Measurements from ENCODE around the gene PHF19.
A peak's percentile ranks its signal among the peaks of the same experiment; 100 is the strongest.

Gene PHF19

GRCh38 chr9:120873512-120873911, 3.5 kb downstream of the PHF19 start:
- TF ChIP-seq EZH2 (IDR thresholded peaks at IDR 0.05) (no peak), FOXP2 (optimal IDR thresholded peaks at IDR 0.05; ENCODE audit: control extremely low read depth, extremely low read length, insufficient read depth) (no peak), POLR2AphosphoS5 (IDR thresholded peaks at IDR 0.05; ENCODE audit: borderline replicate concordance, low read depth, low read length) (no peak)
- Histone ChIP-seq H3K36me3 (ENCODE audit: insufficient read depth, low read length) (peaks cover 9% of the 10 kb centered on the region; the same call in 1 of the 2 replicates), H3K9me3 (ENCODE audit: low read depth, low read length) (no peaks in the 10 kb centered on the region), H3K9ac (ENCODE audit: insufficient read length) (no peak overlapping the region), H3K4me3 (no peak overlapping the region), H3K27ac (no peak overlapping the region)
- DNase-seq (ENCODE audit: low read depth, low spot score): no peak

- Histone ChIP-seq H3K27ac (no peak overlapping the region), H3K9ac (ENCODE audit: insufficient read length) (no peak overlapping the region)
These were observed 4.0 kb downstream of the PHF19 start for GRCh38 chr9:120872791-120873502.

GRCh38 chr9:120870206-120870605, 6.8 kb downstream of the PHF19 start:
- Histone ChIP-seq H3K9me3 (ENCODE audit: low read depth, low read length) (no peaks in the 10 kb centered on the region), H3K27ac (no peak overlapping the region), H3K4me3 (no peak overlapping the region), H3K36me3 (ENCODE audit: insufficient read depth, low read length) (peaks cover 9% of the 10 kb centered on the region; the same call in 1 of the 2 replicates), H3K9ac (ENCODE audit: insufficient read length) (no peak overlapping the region)
- TF ChIP-seq FOXP2 (optimal IDR thresholded peaks at IDR 0.05; ENCODE audit: control extremely low read depth, extremely low read length, insufficient read depth): no peak
- TF ChIP-seq POLR2AphosphoS5 (IDR thresholded peaks at IDR 0.05; ENCODE audit: borderline replicate concordance, low read depth, low read length): no peak
- TF ChIP-seq EZH2 (IDR thresholded peaks at IDR 0.05): no peak
- DNase-seq (ENCODE audit: low read depth, low spot score): no peak

More at GRCh38 chr9:120872791-120873502, 4.0 kb downstream of the PHF19 start:
- Histone ChIP-seq H3K36me3 (ENCODE audit: insufficient read depth, low read length) (peaks cover 9% of the 10 kb centered on the region; the same call in 1 of the 2 replicates), H3K9me3 (ENCODE audit: low read depth, low read length) (no peaks in the 10 kb centered on the region), H3K4me3 (no peak overlapping the region)
- no peak for DNase-seq (ENCODE audit: low read depth, low spot score)
- no peak for TF ChIP-seq POLR2AphosphoS5 (IDR thresholded peaks at IDR 0.05; ENCODE audit: borderline replicate concordance, low read depth, low read length)
- no peak for TF ChIP-seq FOXP2 (optimal IDR thresholded peaks at IDR 0.05; ENCODE audit: control extremely low read depth, extremely low read length, insufficient read depth)

GRCh38 chr9:120869726-120870125, 7.3 kb downstream of the PHF19 start:
- no peak for DNase-seq (ENCODE audit: low read depth, low spot score)
- TF ChIP-seq EZH2 (IDR thresholded peaks at IDR 0.05): no peak
- no peak for TF ChIP-seq FOXP2 (optimal IDR thresholded peaks at IDR 0.05; ENCODE audit: control extremely low read depth, extremely low read length, insufficient read depth)
- no peak for TF ChIP-seq POLR2AphosphoS5 (IDR thresholded peaks at IDR 0.05; ENCODE audit: borderline replicate concordance, low read depth, low read length)
- H3K4me3 ChIP-seq: no peak overlapping the region
- no peak overlapping the region for H3K9ac ChIP-seq (ENCODE audit: insufficient read length)
- peaks cover 9% of the 10 kb centered on the region; the same call in 1 of the 2 replicates for H3K36me3 ChIP-seq (ENCODE audit: insufficient read depth, low read length)
- no peaks in the 10 kb centered on the region for H3K9me3 ChIP-seq (ENCODE audit: low read depth, low read length)
- no peak overlapping the region for H3K27ac ChIP-seq

GRCh38 chr9:120869360-120869687, 7.7 kb downstream of the PHF19 start:
- Histone ChIP-seq H3K9me3 (ENCODE audit: low read depth, low read length) (no peaks in the 10 kb centered on the region), H3K4me3 (peak overlapping the region; percentile 72), H3K36me3 (ENCODE audit: insufficient read depth, low read length) (peaks cover 9% of the 10 kb centered on the region; the same call in 1 of the 2 replicates), H3K9ac (ENCODE audit: insufficient read length) (no peak overlapping the region), H3K27ac (no peak overlapping the region)
- DNase-seq (ENCODE audit: low read depth, low spot score): no peak
- TF ChIP-seq POLR2AphosphoS5 (IDR thresholded peaks at IDR 0.05; ENCODE audit: borderline replicate concordance, low read depth, low read length) (no peak), EZH2 (IDR thresholded peaks at IDR 0.05) (no peak)

- no peak overlapping the region for H3K9ac ChIP-seq (ENCODE audit: insufficient read length)
- no peak; the same call in 1 of the 2 replicates for TF ChIP-seq POLR2AphosphoS5 (IDR thresholded peaks at IDR 0.05; ENCODE audit: borderline replicate concordance, low read depth, low read length)
- no peak for TF ChIP-seq FOXP2 (optimal IDR thresholded peaks at IDR 0.05; ENCODE audit: control extremely low read depth, extremely low read length, insufficient read depth)
- TF ChIP-seq EZH2 (IDR thresholded peaks at IDR 0.05): no peak
- no peak overlapping the region for H3K27ac ChIP-seq
- H3K9me3 ChIP-seq (ENCODE audit: low read depth, low read length): no peaks in the 10 kb centered on the region
- peak overlapping the region; percentile 72 for H3K4me3 ChIP-seq
- DNase-seq (ENCODE audit: low read depth, low spot score): no peak
- H3K36me3 ChIP-seq (ENCODE audit: insufficient read depth, low read length): peaks cover 6% of the 10 kb centered on the region; the same call in 1 of the 2 replicates
These were observed 8.2 kb downstream of the PHF19 start for GRCh38 chr9:120868676-120869359.

- H3K9me3 ChIP-seq (ENCODE audit: low read depth, low read length): no peaks in the 10 kb centered on the region
- H3K36me3 ChIP-seq (ENCODE audit: insufficient read depth, low read length): peaks cover 1% of the 10 kb centered on the region; the same call in 1 of the 2 replicates
- TF ChIP-seq POLR2AphosphoS5 (IDR thresholded peaks at IDR 0.05; ENCODE audit: borderline replicate concordance, low read depth, low read length) (no peak; the same call in 1 of the 2 replicates), FOXP2 (optimal IDR thresholded peaks at IDR 0.05; ENCODE audit: control extremely low read depth, extremely low read length, insufficient read depth) (no peak), EZH2 (IDR thresholded peaks at IDR 0.05) (no peak)
- H3K27ac ChIP-seq: no peak overlapping the region
- no peak overlapping the region for H3K9ac ChIP-seq (ENCODE audit: insufficient read length)
- no peak for DNase-seq (ENCODE audit: low read depth, low spot score)
- peak overlapping the region; percentile 72 for H3K4me3 ChIP-seq
These were observed 8.7 kb downstream of the PHF19 start for GRCh38 chr9:120868339-120868675.

GRCh38 chr9:120867676-120868338, 9.2 kb downstream of the PHF19 start:
- H3K9me3 ChIP-seq (ENCODE audit: low read depth, low read length): no peaks in the 10 kb centered on the region
- no peak for TF ChIP-seq EZH2 (IDR thresholded peaks at IDR 0.05)
- no peak overlapping the region for H3K9ac ChIP-seq (ENCODE audit: insufficient read length)
- H3K36me3 ChIP-seq (ENCODE audit: insufficient read depth, low read length): no peaks in the 10 kb centered on the region; the same call in 1 of the 2 replicates
- H3K4me3 ChIP-seq: peak overlapping the region; percentile 72
- DNase-seq (ENCODE audit: low read depth, low spot score): no peak
- H3K27ac ChIP-seq: no peak overlapping the region
